ENCODE results near the gene WNT11. TPM values are rescaled to one million over a fixed set of nuclear protein-coding genes. Genes with fewer than 3 reads are reported as not detected.
A peak's percentile ranks its signal among the peaks of the same experiment; 100 is the strongest.

WNT11 gene
- total and polyA plus RNA-seq, 2 of the 13 experiments (the other 11 are each of a cell fraction or from before 2014, with no cell fraction given) = 0.34 to 0.66 TPM

GRCh38 chr11:76235233-76236091, 29.2 kb upstream of the WNT11 start (continued):
- TF ChIP-seq SPEN (CRISPR knock-in tag; IDR thresholded peaks at IDR 0.05; ENCODE audit: low read depth) (peak; percentile 33; the same call in 1 of the 2 replicates), ZNF124 (CRISPR knock-in tag; IDR thresholded peaks at IDR 0.05) (peak; percentile 84), NCOA2 (CRISPR knock-in tag; IDR thresholded peaks at IDR 0.05) (peak; percentile 32), MEF2D (CRISPR knock-in tag; IDR thresholded peaks at IDR 0.05) (peak; percentile 32; the same call in 1 of the 2 replicates), TFDP2 (CRISPR knock-in tag; IDR thresholded peaks at IDR 0.05) (peak; percentile 52), CREM (IDR thresholded peaks at IDR 0.05) (peak; percentile 30; the same call in 1 of the 2 replicates), CREM (CRISPR knock-in tag; IDR thresholded peaks at IDR 0.05) (no peak), CSRNP1 (CRISPR knock-in tag; IDR thresholded peaks at IDR 0.05) (0 out of 2 replicates have a peak, but pooled peaks have one; percentile 8), ZNF558 (CRISPR knock-in tag; IDR thresholded peaks at IDR 0.05; ENCODE audit: borderline replicate concordance) (no peak), ZNF362 (CRISPR knock-in tag; IDR thresholded peaks at IDR 0.05; ENCODE audit: borderline replicate concordance) (no peak), ZFX (CRISPR knock-in tag; IDR thresholded peaks at IDR 0.05; ENCODE audit: low read depth) (peak; percentile 10), ZNF350 (CRISPR knock-in tag; IDR thresholded peaks at IDR 0.05; ENCODE audit: borderline replicate concordance, low read depth) (peak; percentile 44; the same call in 1 of the 2 replicates), ZSCAN20 (CRISPR knock-in tag; IDR thresholded peaks at IDR 0.05; ENCODE audit: borderline replicate concordance) (no peak; the same call in 1 of the 2 replicates), RERE (CRISPR knock-in tag; IDR thresholded peaks at IDR 0.05; ENCODE audit: low read depth) (peak; percentile 23; the same call in 1 of the 2 replicates)
- TF ChIP-seq, protein P1, sequence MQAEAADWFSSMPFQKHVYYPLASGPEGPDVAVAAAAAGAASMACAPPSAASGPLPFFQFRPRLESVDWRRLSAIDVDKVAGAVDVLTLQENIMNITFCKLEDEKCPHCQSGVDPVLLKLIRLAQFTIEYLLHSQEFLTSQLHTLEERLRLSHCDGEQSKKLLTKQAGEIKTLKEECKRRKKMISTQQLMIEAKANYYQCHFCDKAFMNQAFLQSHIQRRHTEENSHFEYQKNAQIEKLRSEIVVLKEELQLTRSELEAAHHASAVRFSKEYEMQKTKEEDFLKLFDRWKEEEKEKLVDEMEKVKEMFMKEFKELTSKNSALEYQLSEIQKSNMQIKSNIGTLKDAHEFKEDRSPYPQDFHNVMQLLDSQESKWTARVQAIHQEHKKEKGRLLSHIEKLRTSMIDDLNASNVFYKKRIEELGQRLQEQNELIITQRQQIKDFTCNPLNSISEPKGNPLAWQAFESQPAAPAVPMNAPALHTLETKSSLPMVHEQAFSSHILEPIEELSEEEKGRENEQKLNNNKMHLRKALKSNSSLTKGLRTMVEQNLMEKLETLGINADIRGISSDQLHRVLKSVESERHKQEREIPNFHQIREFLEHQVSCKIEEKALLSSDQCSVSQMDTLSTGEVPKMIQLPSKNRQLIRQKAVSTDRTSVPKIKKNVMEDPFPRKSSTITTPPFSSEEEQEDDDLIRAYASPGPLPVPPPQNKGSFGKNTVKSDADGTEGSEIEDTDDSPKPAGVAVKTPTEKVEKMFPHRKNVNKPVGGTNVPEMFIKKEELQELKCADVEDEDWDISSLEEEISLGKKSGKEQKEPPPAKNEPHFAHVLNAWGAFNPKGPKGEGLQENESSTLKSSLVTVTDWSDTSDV (CRISPR knock-in tag; IDR thresholded peaks at IDR 0.05) = no peak
